K562 (cell line): ENCODE results near the gene TTLL4. TPM values are rescaled to one million over a fixed set of nuclear protein-coding genes. Genes with fewer than 3 reads are reported as not detected.
A peak's percentile ranks its signal among the peaks of the same experiment; 100 is the strongest.

Experiments
- CCNT2 ChIP-seq: IDR thresholded peaks from 2 replicates; pipeline ENCODE4 v1.6.1; 2011; ENCODE audit warnings: borderline replicate concordance, low read depth, mild to moderate bottlenecking, moderate library complexity, mixed read lengths, low read length; ENCODE audit not compliant: insufficient read length; ENCODE audit errors: extremely low read depth
- CREM ChIP-seq: IDR thresholded peaks from 2 replicates; pipeline ENCODE4 v1.6.1; 2014; ENCODE audit warnings: antibody characterized with exemption, low read depth
- CTBP1 ChIP-seq: fragments of 450-650 bp; IDR thresholded peaks from 2 replicates; pipeline ENCODE4 v1.6.1; 2016; ENCODE audit warnings: borderline replicate concordance
- CTCFL ChIP-seq: IDR thresholded peaks from 2 replicates; pipeline ENCODE4 v1.6.1; 2011; ENCODE audit warnings: borderline replicate concordance, low read depth, mild to moderate bottlenecking, moderate library complexity, low read length; ENCODE audit not compliant: insufficient read depth, poor library complexity, severe bottlenecking
- E2F3 ChIP-seq: fragments of 250-450 bp; sonication (Bioruptor Pico); IDR thresholded peaks from 2 replicates; pipeline ENCODE4 v1.4.0; 2020; ENCODE audit warnings: mild to moderate bottlenecking
- EGR1 ChIP-seq: fragments of 450-650 bp; conservative IDR thresholded peaks from 2 replicates; pipeline ENCODE4 v1.6.1; 2017; ENCODE audit warnings: mild to moderate bottlenecking
- EZH2 ChIP-seq: IDR thresholded peaks from 2 replicates; pipeline ENCODE4 v1.6.1; 2012; ENCODE audit warnings: low read depth, mild to moderate bottlenecking, inconsistent platforms, low read length, borderline replicate concordance
- FOXJ3 ChIP-seq: sonication (generic); formaldehyde crosslinking; IDR thresholded peaks from 2 replicates; pipeline ENCODE4 v1.4.0; 2020; ENCODE audit warnings: mild to moderate bottlenecking, missing genetic modification reagents
- HCFC1 ChIP-seq: IDR thresholded peaks from 2 replicates; pipeline ENCODE4 v1.6.1; 2012; ENCODE audit warnings: low read depth, low read length, improper control_type of control experiment
- HMG20B ChIP-seq: fragments of 250-450 bp; sonication (Bioruptor Pico); IDR thresholded peaks from 2 replicates; pipeline ENCODE4 v1.5.0; 2021; ENCODE audit warnings: mild to moderate bottlenecking
- HNRNPLL ChIP-seq: fragments of 200-400 bp; formaldehyde crosslinking; IDR thresholded peaks from 2 replicates; pipeline ENCODE4 v1.6.1; 2017; ENCODE audit warnings: low read length, low read depth, mild to moderate bottlenecking; ENCODE audit not compliant: poor library complexity, severe bottlenecking
- POLR2AphosphoS2 ChIP-seq: IDR thresholded peaks from 2 replicates; pipeline ENCODE4 v1.6.1; 2012; ENCODE audit warnings: low read length, improper control_type of control experiment
- RCOR1 ChIP-seq, 2 experiments: IDR thresholded peaks; 2 replicates each; pipeline ENCODE4 v1.6.1; 2012; ENCODE audit warnings: low read depth in 2 of 2, low read length in 2 of 2, borderline replicate concordance in 1 of 2, improper control_type of control experiment in 1 of 2
- RFX1 ChIP-seq: fragments of 450-650 bp; IDR thresholded peaks from 2 replicates; pipeline ENCODE4 v1.6.1; 2016; ENCODE audit warnings: mild to moderate bottlenecking, moderate library complexity
- SMAD4 ChIP-seq: fragments of 250-450 bp; sonication (Bioruptor Pico); conservative IDR thresholded peaks from 2 replicates; pipeline ENCODE4 v1.8.0; 2021; ENCODE audit warnings: inconsistent platforms, mild to moderate bottlenecking, moderate library complexity
- WHSC1 ChIP-seq: IDR thresholded peaks from one replicate; pipeline ENCODE4 v1.6.1; 2012; ENCODE audit warnings: low read length, control low read depth, inconsistent platforms
- ZBTB43 ChIP-seq: sonication (generic); formaldehyde crosslinking; IDR thresholded peaks from 2 replicates; pipeline ENCODE4 v1.8.0; 2023; ENCODE audit warnings: mild to moderate bottlenecking, missing genetic modification reagents
- ZFP30 ChIP-seq: fragments of 250-450 bp; sonication (Bioruptor Pico); IDR thresholded peaks from 2 replicates; pipeline ENCODE4 v1.8.0; 2022; ENCODE audit warnings: moderate library complexity, mild to moderate bottlenecking, inconsistent platforms, borderline replicate concordance
- ZNF134 ChIP-seq: fragments of 250-450 bp; sonication (Bioruptor Pico); conservative IDR thresholded peaks from 2 replicates; pipeline ENCODE4 v1.4.0; 2020
- ZNF146 ChIP-seq: IDR thresholded peaks from one replicate; pipeline ENCODE4 v1.6.1; 2018; ENCODE audit warnings: missing compliant biosample characterization; ENCODE audit not compliant: unreplicated experiment
- polyA plus RNA-seq, 8 experiments: library from polyadenylated mRNA; depleted of rRNA in 4 of 8; stranded (reverse) in 5 of 8; unstranded in 3 of 8; fragments of >200 nt; fragmentation: Nextera tagmentation in 2 of 8; fragmentation: Illumina TruSeq in 1 of 8; extraction: Ambion mirVana in 2 of 8; extraction: Trizol in 1 of 8; gene quantifications; 2 replicates each; pipeline versions ENCODE4 v1.2.1 to v1.2.3, GENCODE V29; 2011 to 2014; ENCODE audit warnings: inconsistent platforms in 1 of 8, missing spikeins in 1 of 8
- total RNA-seq, 7 experiments: library from RNA; depleted of rRNA in 6 of 7; stranded (reverse); fragments of >200 nt in 6 of 7; fragmentation: Illumina TruSeq in 2 of 7; extraction: Trizol in 2 of 7; gene quantifications; 2 replicates each; pipeline versions ENCODE4 v1.2.1 to v1.2.3, GENCODE V29; 2011 to 2021; ENCODE audit warnings: low replicate concordance in 1 of 7

Gene TTLL4
- total and polyA plus RNA-seq, 9 of the 15 experiments (the other 6 are each of a cell fraction or from before 2014, with no cell fraction given): 12.6 to 67.5 (median 24.5) TPM

GRCh38 chr2:218798767-218799504 is 88.3 kb downstream of the TTLL4 start (continued):
- TF ChIP-seq SMAD4 (CRISPR knock-in tag) (peak; percentile 60; the same call in 1 of the 2 replicates), EZH2 (no peak), POLR2AphosphoS2 (no peak), HNRNPLL (no peak), RCOR1 (IDR thresholded peaks at IDR 0.05; ENCODE audit: borderline replicate concordance in 1 of 2, low read depth in 2 of 2, low read length in 2 of 2) (peak in 1 of 2 experiments; percentile 45; a peak in 1 of 4 replicates), FOXJ3 (CRISPR knock-in tag) (no peak), RFX1 (no peak), CREM (0 out of 2 replicates have a peak, but pooled peaks have one; percentile 22), E2F3 (CRISPR knock-in tag) (no peak), WHSC1 (no peak), ZBTB43 (CRISPR knock-in tag) (no peak), ZNF146 (CRISPR knock-in tag) (no peak), ZNF134 (peak; percentile 90), HMG20B (no peak), CTBP1 (peak; percentile 21; the same call in 1 of the 2 replicates), ZFP30 (CRISPR knock-in tag) (no peak), CCNT2 (peak; percentile 37), HCFC1 (no peak), EGR1 (no peak), CTCFL (no peak)
